ENCODE data around the gene THADA. TPM values are rescaled to one million over a fixed set of nuclear protein-coding genes. Genes with fewer than 3 reads are reported as not detected.

The THADA gene
- total RNA-seq, 1 experiment from 2014 or later = 20.1 TPM

GRCh38 chr2:43280994-43281393 lies 314.8 kb downstream of the THADA start:
- Histone ChIP-seq H3K79me1 (ENCODE audit: insufficient read depth, low read depth, low read length, poor library complexity, severe bottlenecking) (no peaks in the 10 kb centered on the region), H3K14ac (ENCODE audit: insufficient read depth, low read length) (no peak overlapping the region), H3K18ac (ENCODE audit: insufficient read length, low read depth, low read length) (no peak overlapping the region), H3K27ac (ENCODE audit: insufficient read length, low read depth, low read length) (no peak overlapping the region), H2BK5ac (ENCODE audit: insufficient read length, low read length) (no peak overlapping the region), H3K27me3 (ENCODE audit: insufficient read depth, low read length) (no peaks in the 10 kb centered on the region), H4K8ac (replicated peaks; ENCODE audit: insufficient read length, low read depth, low read length) (no peak overlapping the region), H4K5ac (ENCODE audit: insufficient read length, low read depth, low read length) (no peak overlapping the region), H3K9ac (ENCODE audit: extremely low read depth, insufficient read length, low read length) (no peak overlapping the region), H2AK5ac (ENCODE audit: insufficient read length, low read length) (no peak overlapping the region), H3T11ph (ENCODE audit: low read length) (no peak overlapping the region), H2AFZ (ENCODE audit: low read length) (no peak overlapping the region), H3K23me2 (ENCODE audit: insufficient read length, low read depth, low read length, poor library complexity, severe bottlenecking) (no peaks in the 10 kb centered on the region), H3K79me2 (ENCODE audit: insufficient read depth, low read length) (no peaks in the 10 kb centered on the region), H3K4me1 (ENCODE audit: insufficient read depth, low read length) (no peaks in the 10 kb centered on the region), H3K56ac (ENCODE audit: insufficient read length, low read depth, low read length) (no peak overlapping the region), H3K4ac (ENCODE audit: low read depth, low read length) (no peak overlapping the region), H3K4me2 (ENCODE audit: insufficient read depth, insufficient read length, low read length) (no peak overlapping the region), H2BK15ac (ENCODE audit: low read depth, low read length) (no peak overlapping the region), H2BK120ac (ENCODE audit: low read depth, low read length, poor library complexity, severe bottlenecking) (no peak overlapping the region), H2BK12ac (ENCODE audit: insufficient read length, low read depth, low read length) (no peak overlapping the region), H3K9me3 (ENCODE audit: control insufficient read depth, low read depth, low read length) (peaks cover 13% of the 10 kb centered on the region), H2BK20ac (ENCODE audit: low read depth, low read length, poor library complexity, severe bottlenecking) (no peak overlapping the region), H3K23ac (ENCODE audit: insufficient read length, low read depth, low read length) (no peak overlapping the region), H4K20me1 (ENCODE audit: control insufficient read depth, insufficient read depth, insufficient read length) (no peaks in the 10 kb centered on the region), H4K91ac (ENCODE audit: insufficient read length, low read depth, low read length) (no peak overlapping the region)
- H3K9me3 Mint-ChIP-seq = peaks cover 24 to 28% of the 10 kb centered on the region in 2 experiments
- no peak overlapping the region for H3K4me3 Mint-ChIP-seq
- peaks cover 3% of the 10 kb centered on the region; the same call in 1 of the 2 replicates for H3K27me3 Mint-ChIP-seq (ENCODE audit: low read depth)
- no CpG with 5 or more reads among the region's 2 CpGs for WGBS (ENCODE audit: extremely low coverage, insufficient read length, low lambda C conversion rate)
- DNase-seq = no peak
- TF ChIP-seq, protein P1, sequence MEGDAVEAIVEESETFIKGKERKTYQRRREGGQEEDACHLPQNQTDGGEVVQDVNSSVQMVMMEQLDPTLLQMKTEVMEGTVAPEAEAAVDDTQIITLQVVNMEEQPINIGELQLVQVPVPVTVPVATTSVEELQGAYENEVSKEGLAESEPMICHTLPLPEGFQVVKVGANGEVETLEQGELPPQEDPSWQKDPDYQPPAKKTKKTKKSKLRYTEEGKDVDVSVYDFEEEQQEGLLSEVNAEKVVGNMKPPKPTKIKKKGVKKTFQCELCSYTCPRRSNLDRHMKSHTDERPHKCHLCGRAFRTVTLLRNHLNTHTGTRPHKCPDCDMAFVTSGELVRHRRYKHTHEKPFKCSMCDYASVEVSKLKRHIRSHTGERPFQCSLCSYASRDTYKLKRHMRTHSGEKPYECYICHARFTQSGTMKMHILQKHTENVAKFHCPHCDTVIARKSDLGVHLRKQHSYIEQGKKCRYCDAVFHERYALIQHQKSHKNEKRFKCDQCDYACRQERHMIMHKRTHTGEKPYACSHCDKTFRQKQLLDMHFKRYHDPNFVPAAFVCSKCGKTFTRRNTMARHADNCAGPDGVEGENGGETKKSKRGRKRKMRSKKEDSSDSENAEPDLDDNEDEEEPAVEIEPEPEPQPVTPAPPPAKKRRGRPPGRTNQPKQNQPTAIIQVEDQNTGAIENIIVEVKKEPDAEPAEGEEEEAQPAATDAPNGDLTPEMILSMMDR (conservative IDR thresholded peaks at IDR 0.05) = no peak
- peaks cover 17 to 20% of the 10 kb centered on the region in 2 experiments for H3K4me1 Mint-ChIP-seq
- H3K27ac Mint-ChIP-seq = no peak overlapping the region
- peaks cover 38 to 46% (median 44%) of the 10 kb centered on the region in 3 experiments for H3K36me3 Mint-ChIP-seq (ENCODE audit: insufficient read depth in 1 of 3, low read depth in 3 of 3)

All from H9 (cell line).